ENCODE results near the gene GCLM. TPM values are rescaled to one million over a fixed set of nuclear protein-coding genes. Genes with fewer than 3 reads are reported as not detected.

The GCLM gene
- total and polyA plus RNA-seq, 2 experiments from 2014 or later = 1.5 to 11.1 TPM

GRCh38 chr1:93905051-93905450, 4.2 kb downstream of the GCLM start:
- no peak overlapping the region for H3K4me3 ChIP-seq
- peaks cover 5% of the 10 kb centered on the region for H3K4me1 ChIP-seq (ENCODE audit: low read depth)
- no peak overlapping the region for H3K27ac ChIP-seq
- DNase-seq (ENCODE audit: low read depth in 1 of 2, low spot score in 1 of 2) = peak in 1 of 2 donors; percentile 16
- TF ChIP-seq, protein P1, sequence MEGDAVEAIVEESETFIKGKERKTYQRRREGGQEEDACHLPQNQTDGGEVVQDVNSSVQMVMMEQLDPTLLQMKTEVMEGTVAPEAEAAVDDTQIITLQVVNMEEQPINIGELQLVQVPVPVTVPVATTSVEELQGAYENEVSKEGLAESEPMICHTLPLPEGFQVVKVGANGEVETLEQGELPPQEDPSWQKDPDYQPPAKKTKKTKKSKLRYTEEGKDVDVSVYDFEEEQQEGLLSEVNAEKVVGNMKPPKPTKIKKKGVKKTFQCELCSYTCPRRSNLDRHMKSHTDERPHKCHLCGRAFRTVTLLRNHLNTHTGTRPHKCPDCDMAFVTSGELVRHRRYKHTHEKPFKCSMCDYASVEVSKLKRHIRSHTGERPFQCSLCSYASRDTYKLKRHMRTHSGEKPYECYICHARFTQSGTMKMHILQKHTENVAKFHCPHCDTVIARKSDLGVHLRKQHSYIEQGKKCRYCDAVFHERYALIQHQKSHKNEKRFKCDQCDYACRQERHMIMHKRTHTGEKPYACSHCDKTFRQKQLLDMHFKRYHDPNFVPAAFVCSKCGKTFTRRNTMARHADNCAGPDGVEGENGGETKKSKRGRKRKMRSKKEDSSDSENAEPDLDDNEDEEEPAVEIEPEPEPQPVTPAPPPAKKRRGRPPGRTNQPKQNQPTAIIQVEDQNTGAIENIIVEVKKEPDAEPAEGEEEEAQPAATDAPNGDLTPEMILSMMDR (IDR thresholded peaks at IDR 0.05; ENCODE audit: low read depth, low read length) = no peak
- no peaks in the 10 kb centered on the region for H3K36me3 ChIP-seq
- H3K9me3 ChIP-seq (ENCODE audit: low read depth) = no peaks in the 10 kb centered on the region
- H3K27me3 ChIP-seq = peaks cover 11% of the 10 kb centered on the region

GRCh38 chr1:93904228-93904627, 5.0 kb downstream of the GCLM start:
- H3K4me1 ChIP-seq (ENCODE audit: low read depth) = peaks cover 5% of the 10 kb centered on the region
- TF ChIP-seq, protein P1 (IDR thresholded peaks at IDR 0.05; ENCODE audit: low read depth, low read length) = no peak

DNA sequence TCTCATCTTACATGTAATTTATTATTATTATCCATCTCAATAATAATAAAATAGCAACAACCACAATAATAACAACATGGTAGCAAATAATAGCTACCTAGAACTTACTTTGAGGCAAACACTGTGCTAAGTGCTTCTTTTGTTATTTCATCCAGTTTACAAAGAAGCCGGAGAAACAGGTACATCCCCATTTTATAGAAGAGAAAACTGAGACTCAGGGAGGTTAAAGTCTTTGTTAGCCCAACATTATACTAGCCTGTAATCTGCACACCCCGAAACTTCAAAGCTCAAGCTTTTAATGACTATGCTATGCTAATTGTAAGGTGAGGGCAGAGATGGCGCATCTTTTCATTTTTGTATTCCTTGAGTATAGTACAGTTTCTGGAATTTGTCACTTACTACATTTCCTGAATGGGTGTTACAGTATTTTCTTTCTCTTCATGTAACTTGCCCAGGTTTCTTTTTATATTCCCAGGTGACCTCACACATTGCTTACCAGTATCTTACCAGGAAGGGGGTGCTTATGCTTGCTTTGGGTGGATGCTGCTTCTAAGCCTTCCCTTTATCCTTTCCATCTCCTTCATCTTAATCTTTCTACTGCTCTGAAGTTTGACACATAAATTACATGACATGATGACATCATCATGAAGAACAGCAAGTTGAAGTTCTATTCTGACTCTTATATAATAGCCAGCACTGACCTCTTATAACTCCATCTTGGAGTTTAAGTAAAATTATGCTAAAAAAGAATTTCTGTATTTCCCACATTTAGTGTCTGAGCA, 8.3 kb downstream of the GCLM start:
- TF ChIP-seq, protein P1 (IDR thresholded peaks at IDR 0.05; ENCODE audit: low read depth, low read length) = no peak
- no peak overlapping the region for H3K4me3 ChIP-seq
- H3K9me3 ChIP-seq (ENCODE audit: low read depth) = no peaks in the 10 kb centered on the region
- H3K4me1 ChIP-seq (ENCODE audit: low read depth) = no peaks in the 10 kb centered on the region
- no peak overlapping the region for H3K27ac ChIP-seq
- no peaks in the 10 kb centered on the region for H3K27me3 ChIP-seq
- H3K36me3 ChIP-seq = peaks cover 6% of the 10 kb centered on the region
- DNase-seq (ENCODE audit: low read depth in 1 of 2, low spot score in 1 of 2) = no peak

More at GRCh38 chr1:93904228-93904627, 5.0 kb downstream of the GCLM start:
- Histone ChIP-seq H3K27ac (no peak overlapping the region), H3K27me3 (peaks cover 11% of the 10 kb centered on the region), H3K9me3 (ENCODE audit: low read depth) (no peaks in the 10 kb centered on the region), H3K36me3 (no peaks in the 10 kb centered on the region), H3K4me3 (no peak overlapping the region)
- DNase-seq (ENCODE audit: low read depth in 1 of 2, low spot score in 1 of 2) = peak in 1 of 2 donors; percentile 21

DNA sequence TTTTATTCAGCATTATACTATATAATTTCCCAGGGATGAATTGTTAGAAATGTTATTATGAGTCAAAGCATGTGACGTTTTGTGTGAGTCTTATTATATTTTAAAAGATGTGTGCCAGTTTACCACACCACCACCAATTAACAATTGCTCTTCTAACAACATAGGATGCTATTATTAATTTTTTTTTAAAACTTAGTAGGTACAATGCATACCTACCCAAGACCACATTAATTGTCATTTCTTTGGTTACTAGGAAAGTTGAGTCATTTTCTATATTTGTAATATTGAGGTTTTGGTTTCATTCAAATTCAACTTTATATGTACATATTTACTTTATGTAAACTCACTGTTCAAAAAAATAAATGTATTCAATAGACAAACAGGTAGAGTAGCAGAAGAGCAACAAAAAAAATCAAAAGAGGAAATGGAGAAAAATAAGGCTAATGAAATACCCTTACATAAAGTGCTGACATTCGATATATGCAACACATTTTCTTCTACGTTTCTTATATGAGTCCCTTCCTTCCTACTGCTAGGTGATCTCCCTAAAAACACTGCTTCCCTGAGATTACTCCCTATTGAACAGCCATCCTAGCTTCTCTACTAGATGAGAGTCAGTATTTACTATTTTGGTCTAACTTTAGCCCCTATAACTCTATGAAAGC, 9.6 kb downstream of the GCLM start:
- Histone ChIP-seq H3K4me1 (ENCODE audit: low read depth) (no peaks in the 10 kb centered on the region), H3K27me3 (no peaks in the 10 kb centered on the region), H3K36me3 (peaks cover 6% of the 10 kb centered on the region), H3K27ac (no peak overlapping the region), H3K9me3 (ENCODE audit: low read depth) (no peaks in the 10 kb centered on the region), H3K4me3 (no peak overlapping the region)
- DNase-seq (ENCODE audit: low read depth in 1 of 2, low spot score in 1 of 2) = no peak
- TF ChIP-seq, protein P1 (IDR thresholded peaks at IDR 0.05; ENCODE audit: low read depth, low read length) = no peak

DNA sequence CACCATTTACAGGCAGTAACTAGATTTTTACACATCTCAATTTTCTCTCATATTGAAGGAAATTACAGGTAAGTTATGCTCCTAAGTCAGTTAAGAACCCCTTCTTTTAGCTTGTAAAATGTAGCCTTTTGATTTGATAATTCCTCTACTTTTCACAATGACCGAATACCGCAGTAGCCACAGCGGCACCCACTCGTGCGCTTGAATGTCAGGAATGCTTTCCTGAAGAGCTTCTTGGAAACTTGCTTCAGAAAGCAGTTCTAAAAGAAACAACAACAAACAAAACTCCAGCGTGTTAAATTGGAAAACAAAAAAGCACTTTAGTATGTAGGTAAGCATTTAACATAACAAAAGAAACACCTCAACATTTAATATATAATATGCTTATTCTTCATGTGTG, 20.3 kb downstream of the GCLM start:
- Histone ChIP-seq H3K36me3 (peaks cover 6% of the 10 kb centered on the region), H3K27ac (no peak overlapping the region), H3K4me1 (ENCODE audit: low read depth) (peaks cover 4% of the 10 kb centered on the region), H3K27me3 (no peaks in the 10 kb centered on the region), H3K9me3 (ENCODE audit: low read depth) (no peaks in the 10 kb centered on the region), H3K4me3 (no peak overlapping the region)
- TF ChIP-seq, protein P1 (IDR thresholded peaks at IDR 0.05; ENCODE audit: low read depth, low read length) = no peak
- peak in 1 of 2 donors; percentile 14 for DNase-seq (ENCODE audit: low read depth in 1 of 2, low spot score in 1 of 2)
